ENCODE measurements around the gene CIPC.
A peak's percentile ranks its signal among the peaks of the same experiment; 100 is the strongest.

The CIPC gene

GRCh38 chr14:77105145-77105939 lies 7.3 kb downstream of the CIPC start:
- Mint-ChIP-seq H3K9me3 (ENCODE audit: low read depth) (no peaks in the 10 kb centered on the region), H3K4me3 (no peak overlapping the region), H3K27ac (no peak overlapping the region), H3K36me3 (peaks cover 18% of the 10 kb centered on the region), H3K27me3 (no peaks in the 10 kb centered on the region), H3K4me1 (ENCODE audit: low read depth) (peaks cover 17% of the 10 kb centered on the region)

- H3K27me3 Mint-ChIP-seq = no peaks in the 10 kb centered on the region
- peaks cover 20% of the 10 kb centered on the region for H3K36me3 Mint-ChIP-seq
- H3K27ac Mint-ChIP-seq = no peak overlapping the region
- peaks cover 8% of the 10 kb centered on the region for H3K4me1 Mint-ChIP-seq (ENCODE audit: low read depth)
- no peak overlapping the region for H3K4me3 Mint-ChIP-seq
- no peaks in the 10 kb centered on the region for H3K9me3 Mint-ChIP-seq (ENCODE audit: low read depth)
These were observed 8.6 kb downstream of the CIPC start for GRCh38 chr14:77106666-77107065.

- Mint-ChIP-seq H3K9me3 (ENCODE audit: low read depth) (no peaks in the 10 kb centered on the region), H3K4me1 (ENCODE audit: low read depth) (peaks cover 8% of the 10 kb centered on the region), H3K4me3 (no peak overlapping the region), H3K27ac (no peak overlapping the region), H3K27me3 (no peaks in the 10 kb centered on the region), H3K36me3 (peaks cover 22% of the 10 kb centered on the region)
These were observed 9.2 kb downstream of the CIPC start for GRCh38 chr14:77107228-77107627.

- no peak overlapping the region for H3K27ac Mint-ChIP-seq
- H3K27me3 Mint-ChIP-seq = no peaks in the 10 kb centered on the region
- peaks cover 22% of the 10 kb centered on the region for H3K36me3 Mint-ChIP-seq
- no peak overlapping the region for H3K4me3 Mint-ChIP-seq
- peaks cover 5% of the 10 kb centered on the region for H3K4me1 Mint-ChIP-seq (ENCODE audit: low read depth)
- H3K9me3 Mint-ChIP-seq (ENCODE audit: low read depth) = no peaks in the 10 kb centered on the region
These were observed 10.7 kb downstream of the CIPC start for GRCh38 chr14:77108753-77109152.

GRCh38 chr14:77109656-77110055 lies 11.6 kb downstream of the CIPC start:
- Mint-ChIP-seq H3K27me3 (no peaks in the 10 kb centered on the region), H3K36me3 (peaks cover 22% of the 10 kb centered on the region), H3K27ac (no peak overlapping the region), H3K4me3 (no peak overlapping the region), H3K4me1 (ENCODE audit: low read depth) (peaks cover 1% of the 10 kb centered on the region), H3K9me3 (ENCODE audit: low read depth) (no peaks in the 10 kb centered on the region)

GRCh38 chr14:77110286-77110685 lies 12.2 kb downstream of the CIPC start:
- Mint-ChIP-seq H3K27me3 (no peaks in the 10 kb centered on the region), H3K4me3 (no peak overlapping the region), H3K27ac (no peak overlapping the region), H3K9me3 (ENCODE audit: low read depth) (no peaks in the 10 kb centered on the region), H3K36me3 (peaks cover 23% of the 10 kb centered on the region), H3K4me1 (ENCODE audit: low read depth) (no peaks in the 10 kb centered on the region)

GRCh38 chr14:77111021-77111420 lies 13.0 kb downstream of the CIPC start:
- no peaks in the 10 kb centered on the region for H3K4me1 Mint-ChIP-seq (ENCODE audit: low read depth)
- no peaks in the 10 kb centered on the region for H3K9me3 Mint-ChIP-seq (ENCODE audit: low read depth)
- H3K4me3 Mint-ChIP-seq = no peak overlapping the region
- peaks cover 23% of the 10 kb centered on the region for H3K36me3 Mint-ChIP-seq
- no peaks in the 10 kb centered on the region for H3K27me3 Mint-ChIP-seq
- no peak overlapping the region for H3K27ac Mint-ChIP-seq

- Mint-ChIP-seq H3K36me3 (peaks cover 17% of the 10 kb centered on the region), H3K4me1 (ENCODE audit: low read depth) (no peaks in the 10 kb centered on the region), H3K27ac (no peak overlapping the region), H3K4me3 (no peak overlapping the region), H3K9me3 (ENCODE audit: low read depth) (no peaks in the 10 kb centered on the region), H3K27me3 (no peaks in the 10 kb centered on the region)
These were observed 15.6 kb downstream of the CIPC start for GRCh38 chr14:77113644-77114043.

- peaks cover 13% of the 10 kb centered on the region for H3K36me3 Mint-ChIP-seq
- H3K4me1 Mint-ChIP-seq (ENCODE audit: low read depth) = no peaks in the 10 kb centered on the region
- H3K9me3 Mint-ChIP-seq (ENCODE audit: low read depth) = no peaks in the 10 kb centered on the region
- H3K27me3 Mint-ChIP-seq = no peaks in the 10 kb centered on the region
- H3K4me3 Mint-ChIP-seq = no peak overlapping the region
- H3K27ac Mint-ChIP-seq = no peak overlapping the region
These were observed 16.6 kb downstream of the CIPC start for GRCh38 chr14:77114609-77115008.

- H3K27ac Mint-ChIP-seq = no peak overlapping the region
- H3K36me3 Mint-ChIP-seq = peaks cover 17% of the 10 kb centered on the region
- H3K4me3 Mint-ChIP-seq = no peak overlapping the region
- H3K4me1 Mint-ChIP-seq (ENCODE audit: low read depth) = peaks cover 6% of the 10 kb centered on the region
- H3K27me3 Mint-ChIP-seq = no peaks in the 10 kb centered on the region
- H3K9me3 Mint-ChIP-seq (ENCODE audit: low read depth) = no peaks in the 10 kb centered on the region
These were observed 18.2 kb downstream of the CIPC start for GRCh38 chr14:77116172-77116817.

- peaks cover 15% of the 10 kb centered on the region for H3K36me3 Mint-ChIP-seq
- no peaks in the 10 kb centered on the region for H3K27me3 Mint-ChIP-seq
- peaks cover 16% of the 10 kb centered on the region for H3K4me1 Mint-ChIP-seq (ENCODE audit: low read depth)
- H3K27ac Mint-ChIP-seq = no peak overlapping the region
- H3K9me3 Mint-ChIP-seq (ENCODE audit: low read depth) = no peaks in the 10 kb centered on the region
- no peak overlapping the region for H3K4me3 Mint-ChIP-seq
These were observed 21.8 kb downstream of the CIPC start for GRCh38 chr14:77119851-77120250.

GRCh38 chr14:77120771-77121743 lies 23.0 kb downstream of the CIPC start:
- Mint-ChIP-seq H3K4me1 (ENCODE audit: low read depth) (peaks cover 21% of the 10 kb centered on the region), H3K4me3 (no peak overlapping the region), H3K36me3 (peaks cover 15% of the 10 kb centered on the region), H3K27ac (peak overlapping the region; percentile 50), H3K9me3 (ENCODE audit: low read depth) (no peaks in the 10 kb centered on the region), H3K27me3 (peaks cover 5% of the 10 kb centered on the region)

- Mint-ChIP-seq H3K27me3 (peaks cover 12% of the 10 kb centered on the region), H3K4me3 (no peak overlapping the region), H3K9me3 (ENCODE audit: low read depth) (no peaks in the 10 kb centered on the region), H3K4me1 (ENCODE audit: low read depth) (peaks cover 21% of the 10 kb centered on the region), H3K27ac (no peak overlapping the region), H3K36me3 (peaks cover 12% of the 10 kb centered on the region)
These were observed 24.6 kb downstream of the CIPC start for GRCh38 chr14:77122526-77123125.

- Mint-ChIP-seq H3K36me3 (peaks cover 12% of the 10 kb centered on the region), H3K27ac (no peak overlapping the region), H3K4me1 (ENCODE audit: low read depth) (peaks cover 21% of the 10 kb centered on the region), H3K27me3 (peaks cover 15% of the 10 kb centered on the region), H3K4me3 (peak overlapping the region; percentile 73), H3K9me3 (ENCODE audit: low read depth) (no peaks in the 10 kb centered on the region)
These were observed 25.6 kb downstream of the CIPC start for GRCh38 chr14:77123381-77124325.
